Ovary (tissue), 9 donors: ENCODE data around the gene DDA1. TPM values are rescaled to one million over a fixed set of nuclear protein-coding genes. Genes with fewer than 3 reads are reported as not detected.

ENCODE experiments used
- DNase-seq, 5 donors: peaks; one replicate each; pipeline ENCODE4 v3.0.0-alpha.2; 2019 to 2020
- H3K27ac ChIP-seq, 2 donors: fragments of 200-600 bp; one replicate each; pipeline versions ENCODE4 v1.5.1 to v1.8.0; 2019 to 2022
- H3K27me3 ChIP-seq: fragments of 200-600 bp; one replicate; pipeline ENCODE4 v1.8.0; 2022
- H3K36me3 ChIP-seq: fragments of 200-600 bp; sonication (generic); one replicate; pipeline ENCODE4 v1.5.1; 2019
- H3K4me1 ChIP-seq: one replicate; pipeline ENCODE4 v1.8.1; 2013; ENCODE audit warnings: mild to moderate bottlenecking, moderate library complexity; ENCODE audit not compliant: insufficient read depth
- H3K4me3 ChIP-seq: fragments of 200-600 bp; sonication (generic); one replicate; pipeline ENCODE4 v1.5.1; 2017
- H3K9me3 ChIP-seq, 2 donors: fragments of 200-600 bp in 1 of 2; sonication (generic) in 1 of 2; one replicate each; pipeline versions ENCODE4 v1.5.1 to v1.8.1; 2013 to 2019; ENCODE audit warnings: mild to moderate bottlenecking in 1 of 2, moderate library complexity in 1 of 2
- CTCF ChIP-seq, 3 donors: fragments of 450-650 bp in 2 of 3; fragments of 200-600 bp in 1 of 3; IDR thresholded peaks; one replicate each; pipeline versions ENCODE4 v1.5.1 to v1.8.0; 2016 to 2022; ENCODE audit warnings: antibody characterized with exemption in 3 of 3, mild to moderate bottlenecking in 1 of 3
- EP300 ChIP-seq: sonication (generic); formaldehyde crosslinking; IDR thresholded peaks from one replicate; pipeline ENCODE4 v1.6.1; 2017; ENCODE audit warnings: antibody characterized with exemption
- POLR2A ChIP-seq: fragments of 450-650 bp; IDR thresholded peaks from one replicate; pipeline ENCODE4 v1.6.1; 2017; ENCODE audit warnings: antibody characterized with exemption, mild to moderate bottlenecking, moderate library complexity
- WGBS, 3 donors: extraction: QIAGEN DNeasy Blood & Tissue Kit in 1 of 3; methylation state at CpG; one replicate each; pipeline versions ENCODE4 v1.1.5 to v1.1.7; 2013 to 2017; 5-methylcytosine and 5-hydroxymethylcytosine counted together
- intact Hi-C, 4 donors: fragments of 100-400 bp; cut with DNase I; formaldehyde crosslinking; loops; one replicate each; pipeline versions ENCODE4 v1.11.0 to v1.15.1; 2022 to 2023
- polyA plus RNA-seq, 2 donors: library from polyadenylated mRNA; stranded (reverse); fragments of 200-250 nt in 1 of 2; fragments of 350-450 nt in 1 of 2; fragmentation: Illumina TruSeq in 1 of 2; extraction: RNeasy Lipid Tissue Mini Kit (QIAGEN cat#74804) in 1 of 2; gene quantifications; one replicate each; pipeline ENCODE4 v1.2.3, GENCODE V29; 2013 to 2014
- total RNA-seq, 7 donors: library from RNA; depleted of rRNA in 2 of 7; stranded (reverse); fragments of >200 nt in 2 of 7; fragmentation: NEBNext Ultra II Directional in 3 of 7; extraction: Animal tissue kit (Norgen Biotek cat#: 25700) in 3 of 7; gene quantifications; one replicate each; pipeline versions ENCODE4 v1.1.0 to v1.2.4, GENCODE V29; 2016 to 2023
- donor health status: DM: no; HTN: no; CAD: no; lungs with moderate emphysema.
- donor health status: DM: no; HTN: no; CAD: no.
- donor health status: Bipolar disorder and iron deficiency.
- donor health status: DM: yes; HTN: yes; CAD: no.
- donor health status: DM: no; HTN: no; CAD: no.
- donor health status: DM: yes; HTN: yes; CAD: no.

Gene DDA1
- total and polyA plus RNA-seq, 9 donors, result 6.3 to 32.6 (median 20.2) TPM

- no peak overlapping the region for H3K4me3 ChIP-seq
- no peak for DNase-seq
- WGBS, 3 donors, result 92 to 96% (median 96%) methylated on average over 22 of the region's 22 CpGs
- intact Hi-C loops, result no loop called here
- no peaks in the 10 kb centered on the region for H3K36me3 ChIP-seq
- TF ChIP-seq CTCF (IDR thresholded peaks at IDR 0.05), result no peak
- H3K27me3 ChIP-seq, result no peaks in the 10 kb centered on the region
- no peaks in the 10 kb centered on the region for H3K4me1 ChIP-seq
- no peaks in the 10 kb centered on the region for H3K9me3 ChIP-seq
- no peak overlapping the region for H3K27ac ChIP-seq
These were observed 56.0 kb downstream of the DDA1 start for GRCh38 chr19:17365361-17365760.

GRCh38 chr19:17370026-17370587, 60.7 kb downstream of the DDA1 start:
- Histone ChIP-seq H3K4me3 (no peak overlapping the region), H3K27ac (no peak overlapping the region), H3K27me3 (no peaks in the 10 kb centered on the region), H3K4me1 (no peaks in the 10 kb centered on the region), H3K9me3 (no peaks in the 10 kb centered on the region), H3K36me3 (no peaks in the 10 kb centered on the region)
- intact Hi-C loops, result no loop called here
- no peak for DNase-seq
- TF ChIP-seq EP300 (no peak), POLR2A (no peak), CTCF (IDR thresholded peaks at IDR 0.05) (no peak)
- 44 to 52% (median 48%) methylated on average over 8 of the region's 8 CpGs for WGBS, 3 donors

Other genes with a start within 250 kb of the DDA1 start
- gene HAUS8, start 234.1 kb upstream of the DDA1 start, total RNA-seq, result 1 to 10 TPM; 4.3 to 7.0 (median 5.5) TPM
- gene HAUS8, start 234.1 kb upstream of the DDA1 start, polyA plus RNA-seq, result 1 to 10 TPM; 4.1 to 7.2 TPM
- 10 to 100 TPM; 17.9 to 56.3 (median 38.4) TPM for gene MYO9B, start 233.8 kb upstream of the DDA1 start, total RNA-seq
- 10 to 100 TPM; 25.1 to 34.1 TPM for gene MYO9B, start 233.8 kb upstream of the DDA1 start, polyA plus RNA-seq
- 10 to 100 TPM; 23.8 to 42.1 (median 30.9) TPM for gene USE1, start 94.2 kb upstream of the DDA1 start, total RNA-seq
- gene USE1, start 94.2 kb upstream of the DDA1 start, polyA plus RNA-seq, result 10 to 100 TPM; 15.8 to 50.3 TPM
- 10 to 100 TPM in 6 of 7 donors, 1 to 10 TPM in 1; 6.4 to 39.8 (median 20.3) TPM for gene OCEL1, start 83.3 kb upstream of the DDA1 start, total RNA-seq
- gene OCEL1, start 83.3 kb upstream of the DDA1 start, polyA plus RNA-seq, result 10 to 100 TPM; 16.7 to 18.6 TPM
- 10 to 100 TPM; 21.5 to 46.4 (median 28.4) TPM for gene NR2F6, start 63.6 kb upstream of the DDA1 start, total RNA-seq
- gene NR2F6, start 63.6 kb upstream of the DDA1 start, polyA plus RNA-seq, result 10 to 100 TPM in 1 of 2 donors, 1 to 10 TPM in 1; 3.7 to 10.5 TPM
- 1 to 10 TPM; 1.5 to 7.0 (median 2.0) TPM for gene USHBP1, start 44.8 kb upstream of the DDA1 start, total RNA-seq
- 1 to 10 TPM; 1.1 to 8.9 TPM for gene USHBP1, start 44.8 kb upstream of the DDA1 start, polyA plus RNA-seq
- 10 to 100 TPM; 37.4 to 74.8 (median 57.8) TPM for gene BABAM1, start 42.1 kb upstream of the DDA1 start, total RNA-seq
- gene BABAM1, start 42.1 kb upstream of the DDA1 start, polyA plus RNA-seq, result 10 to 100 TPM; 62.6 to 99.1 TPM
- gene ANKLE1, start 27.7 kb upstream of the DDA1 start, total RNA-seq, result 1 to 10 TPM in 4 of 7 donors, under 1 TPM in 3; 0.23 to 1.6 (median 1.4) TPM
- gene ANKLE1, start 27.7 kb upstream of the DDA1 start, polyA plus RNA-seq, result under 1 TPM; 0.12 to 0.65 TPM
- gene ABHD8, start 6.1 kb upstream of the DDA1 start, total RNA-seq, result 10 to 100 TPM; 12.4 to 25.1 (median 19.1) TPM
- 10 to 100 TPM in 1 of 2 donors, under 1 TPM in 1; 0.55 to 15.3 TPM for gene ABHD8, start 6.1 kb upstream of the DDA1 start, polyA plus RNA-seq
- gene MRPL34, start 3.7 kb upstream of the DDA1 start, total RNA-seq, result 10 to 100 TPM; 39.5 to 93.4 (median 53.4) TPM
- gene MRPL34, start 3.7 kb upstream of the DDA1 start, polyA plus RNA-seq, result 10 to 100 TPM; 62.7 to 93.0 TPM
- 1 to 10 TPM; 2.0 to 8.9 (median 4.0) TPM for gene ANO8, start 25.3 kb downstream of the DDA1 start, total RNA-seq
- gene ANO8, start 25.3 kb downstream of the DDA1 start, polyA plus RNA-seq, result 1 to 10 TPM; 2.1 to 3.7 TPM
- 10 to 100 TPM; 11.4 to 22.9 (median 18.2) TPM for gene GTPBP3, start 28.0 kb downstream of the DDA1 start, total RNA-seq
- 10 to 100 TPM in 1 of 2 donors, 1 to 10 TPM in 1; 4.5 to 11.6 TPM for gene GTPBP3, start 28.0 kb downstream of the DDA1 start, polyA plus RNA-seq
- gene PLVAP, start 67.8 kb downstream of the DDA1 start, total RNA-seq, result 10 to 100 TPM in 2 of 7 donors, 1 to 10 TPM in 5; 2.0 to 22.7 (median 8.3) TPM
- 10 to 100 TPM in 1 of 2 donors, 1 to 10 TPM in 1; 2.7 to 15.0 TPM for gene PLVAP, start 67.8 kb downstream of the DDA1 start, polyA plus RNA-seq
- 10 to 100 TPM in 1 of 7 donors, 1 to 10 TPM in 5, under 1 TPM in 1; 0.69 to 13.6 (median 6.1) TPM for gene CCDC194, start 84.6 kb downstream of the DDA1 start, total RNA-seq
- 1 to 10 TPM; 1.2 to 1.8 TPM for gene CCDC194, start 84.6 kb downstream of the DDA1 start, polyA plus RNA-seq
- 100 to 1,000 TPM; 400 to 715 (median 557) TPM for gene BST2, start 96.1 kb downstream of the DDA1 start, total RNA-seq
- gene BST2, start 96.1 kb downstream of the DDA1 start, polyA plus RNA-seq, result 100 to 1,000 TPM; 207 to 760 TPM
- gene MVB12A, start 110.5 kb downstream of the DDA1 start, total RNA-seq, result 10 to 100 TPM; 54.4 to 90.4 (median 81.4) TPM
- gene MVB12A, start 110.5 kb downstream of the DDA1 start, polyA plus RNA-seq, result 10 to 100 TPM in 1 of 2 donors, 1 to 10 TPM in 1; 7.6 to 77.8 TPM
- 10 to 100 TPM in 2 of 7 donors, 1 to 10 TPM in 5; 1.4 to 14.1 (median 7.5) TPM for gene TMEM221, start 139.1 kb downstream of the DDA1 start, total RNA-seq
- 1 to 10 TPM; 2.5 to 3.2 TPM for gene TMEM221, start 139.1 kb downstream of the DDA1 start, polyA plus RNA-seq
- gene NXNL1, start 151.4 kb downstream of the DDA1 start, total RNA-seq, result not detected
- under 1 TPM in 1 of 2 donors, not detected in 1; 0.11 TPM for gene NXNL1, start 151.4 kb downstream of the DDA1 start, polyA plus RNA-seq
- 10 to 100 TPM; 27.3 to 43.1 (median 37.8) TPM for gene SLC27A1, start 161.0 kb downstream of the DDA1 start, total RNA-seq
- 10 to 100 TPM in 1 of 2 donors, 1 to 10 TPM in 1; 4.6 to 42.3 TPM for gene SLC27A1, start 161.0 kb downstream of the DDA1 start, polyA plus RNA-seq
- gene PGLS, start 202.1 kb downstream of the DDA1 start, total RNA-seq, result 10 to 100 TPM; 43.9 to 93.0 (median 73.9) TPM
- 10 to 100 TPM; 11.0 to 72.3 TPM for gene PGLS, start 202.1 kb downstream of the DDA1 start, polyA plus RNA-seq
- gene COLGALT1, start 246.1 kb downstream of the DDA1 start, total RNA-seq, result 10 to 100 TPM; 30.4 to 75.2 (median 45.2) TPM
- gene COLGALT1, start 246.1 kb downstream of the DDA1 start, polyA plus RNA-seq, result 10 to 100 TPM; 31.4 to 72.6 TPM